ENCODE data around the gene RBM44. TPM values are rescaled to one million over a fixed set of nuclear protein-coding genes. Genes with fewer than 3 reads are reported as not detected.
"Not testable (repeated sequence)": the region's sequence is repeated elsewhere in the genome, so short reads cannot be mapped to it uniquely, and the experiment has no call there.

The RBM44 gene
- total RNA-seq, 1 donor from 2014 or later = 0.41 TPM

GRCh38 chr2:237841051-237841450 is 42.5 kb downstream of the RBM44 start:
- Mint-ChIP-seq H3K9me3 (no peaks in the 10 kb centered on the region), H3K4me1 (ENCODE audit: unreplicated experiment) (no peaks in the 10 kb centered on the region), H3K27me3 (peaks cover 9% of the 10 kb centered on the region), H3K4me3 (no peak overlapping the region), H3K36me3 (no peaks in the 10 kb centered on the region), H3K27ac (no peak overlapping the region)
- no peak for DNase-seq (ENCODE audit: extremely low spot score, unreplicated experiment)
- TF ChIP-seq, protein P1, sequence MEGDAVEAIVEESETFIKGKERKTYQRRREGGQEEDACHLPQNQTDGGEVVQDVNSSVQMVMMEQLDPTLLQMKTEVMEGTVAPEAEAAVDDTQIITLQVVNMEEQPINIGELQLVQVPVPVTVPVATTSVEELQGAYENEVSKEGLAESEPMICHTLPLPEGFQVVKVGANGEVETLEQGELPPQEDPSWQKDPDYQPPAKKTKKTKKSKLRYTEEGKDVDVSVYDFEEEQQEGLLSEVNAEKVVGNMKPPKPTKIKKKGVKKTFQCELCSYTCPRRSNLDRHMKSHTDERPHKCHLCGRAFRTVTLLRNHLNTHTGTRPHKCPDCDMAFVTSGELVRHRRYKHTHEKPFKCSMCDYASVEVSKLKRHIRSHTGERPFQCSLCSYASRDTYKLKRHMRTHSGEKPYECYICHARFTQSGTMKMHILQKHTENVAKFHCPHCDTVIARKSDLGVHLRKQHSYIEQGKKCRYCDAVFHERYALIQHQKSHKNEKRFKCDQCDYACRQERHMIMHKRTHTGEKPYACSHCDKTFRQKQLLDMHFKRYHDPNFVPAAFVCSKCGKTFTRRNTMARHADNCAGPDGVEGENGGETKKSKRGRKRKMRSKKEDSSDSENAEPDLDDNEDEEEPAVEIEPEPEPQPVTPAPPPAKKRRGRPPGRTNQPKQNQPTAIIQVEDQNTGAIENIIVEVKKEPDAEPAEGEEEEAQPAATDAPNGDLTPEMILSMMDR (conservative IDR thresholded peaks at IDR 0.05) = no peak

DNA sequence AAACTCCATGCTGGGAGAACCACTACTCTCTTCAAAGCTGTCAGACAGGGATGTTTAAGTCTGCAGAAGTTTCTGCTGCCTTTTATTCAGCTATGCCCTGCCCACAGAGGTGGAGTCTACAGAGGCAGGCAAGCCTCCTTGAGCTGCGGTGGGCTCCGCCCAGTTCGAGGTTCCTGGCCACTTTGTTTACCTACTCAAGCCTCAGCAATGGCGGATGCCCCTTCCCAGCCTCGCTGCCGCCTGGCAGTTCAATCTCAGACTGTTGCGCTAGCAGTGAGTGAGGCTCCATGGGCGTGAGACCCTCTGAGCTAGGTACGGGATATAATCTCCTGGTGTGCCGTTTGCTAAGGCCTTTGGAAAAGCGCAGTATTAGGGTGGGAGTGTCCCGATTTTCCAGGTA is 50.4 kb downstream of the RBM44 start:
- not testable (repeated sequence) for H3K36me3 Mint-ChIP-seq; DNase-seq (ENCODE audit: extremely low spot score, unreplicated experiment); H3K9me3 Mint-ChIP-seq; H3K4me1 Mint-ChIP-seq (ENCODE audit: unreplicated experiment); H3K27ac Mint-ChIP-seq; H3K4me3 Mint-ChIP-seq
- H3K27me3 Mint-ChIP-seq = peaks cover 20% of the 10 kb centered on the region

DNA sequence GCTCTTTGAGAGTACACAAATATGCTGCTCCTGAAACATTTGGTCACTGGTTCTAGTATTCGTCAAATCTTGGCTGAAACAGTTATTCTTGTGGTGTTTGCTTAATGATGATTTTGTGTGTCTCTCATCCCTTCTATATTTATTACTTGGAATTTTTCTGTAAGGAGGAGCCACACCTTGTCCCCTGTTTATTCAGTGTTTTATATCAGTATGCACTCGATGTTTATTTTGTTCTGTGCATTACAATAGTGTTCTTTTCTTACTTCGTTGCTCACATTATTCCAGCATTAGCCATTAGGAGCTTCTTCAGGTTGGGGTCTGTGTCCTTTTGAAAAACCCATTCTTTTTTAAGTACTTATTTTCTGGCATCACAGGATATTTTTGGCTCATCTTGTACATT is 55.7 kb downstream of the RBM44 start:
- peaks cover 13% of the 10 kb centered on the region for H3K4me1 Mint-ChIP-seq (ENCODE audit: unreplicated experiment)
- H3K9me3 Mint-ChIP-seq = no peaks in the 10 kb centered on the region
- H3K36me3 Mint-ChIP-seq = no peaks in the 10 kb centered on the region
- peaks cover 38% of the 10 kb centered on the region for H3K27me3 Mint-ChIP-seq
- no peak overlapping the region for H3K4me3 Mint-ChIP-seq
- no peak for DNase-seq (ENCODE audit: extremely low spot score, unreplicated experiment)
- TF ChIP-seq, protein P1 (conservative IDR thresholded peaks at IDR 0.05) = no peak
- H3K27ac Mint-ChIP-seq = no peak overlapping the region

- Mint-ChIP-seq H3K4me3 (no peak overlapping the region), H3K36me3 (no peaks in the 10 kb centered on the region), H3K4me1 (ENCODE audit: unreplicated experiment) (peaks cover 13% of the 10 kb centered on the region), H3K27me3 (peaks cover 63% of the 10 kb centered on the region), H3K27ac (no peak overlapping the region), H3K9me3 (no peaks in the 10 kb centered on the region)
- no peak for DNase-seq (ENCODE audit: extremely low spot score, unreplicated experiment)
- TF ChIP-seq, protein P1 (conservative IDR thresholded peaks at IDR 0.05) = no peak
These were observed 59.2 kb downstream of the RBM44 start for GRCh38 chr2:237857791-237858190.

- TF ChIP-seq, protein P1 (conservative IDR thresholded peaks at IDR 0.05) = peak; percentile 81
- H3K27ac Mint-ChIP-seq = peak overlapping the region; percentile 70
- no peaks in the 10 kb centered on the region for H3K9me3 Mint-ChIP-seq
- H3K27me3 Mint-ChIP-seq = peaks cover 63% of the 10 kb centered on the region
- no peak for DNase-seq (ENCODE audit: extremely low spot score, unreplicated experiment)
- H3K4me3 Mint-ChIP-seq = peak overlapping the region; percentile 78
- H3K4me1 Mint-ChIP-seq (ENCODE audit: unreplicated experiment) = peaks cover 13% of the 10 kb centered on the region
- no peaks in the 10 kb centered on the region for H3K36me3 Mint-ChIP-seq
These were observed 59.9 kb downstream of the RBM44 start for GRCh38 chr2:237858294-237859081.

GRCh38 chr2:237859082-237859433 is 60.5 kb downstream of the RBM44 start:
- Mint-ChIP-seq H3K27ac (peak overlapping the region; percentile 70), H3K27me3 (peaks cover 63% of the 10 kb centered on the region), H3K9me3 (no peaks in the 10 kb centered on the region)

More at GRCh38 chr2:237859082-237859433, 60.5 kb downstream of the RBM44 start:
- TF ChIP-seq, protein P1 (conservative IDR thresholded peaks at IDR 0.05) = no peak
- no peak for DNase-seq (ENCODE audit: extremely low spot score, unreplicated experiment)
- Mint-ChIP-seq H3K4me1 (ENCODE audit: unreplicated experiment) (peaks cover 13% of the 10 kb centered on the region), H3K36me3 (no peaks in the 10 kb centered on the region), H3K4me3 (peak overlapping the region; percentile 78)

Data from type B pancreatic cell (in vitro differentiated cells).